Measurements from ENCODE around the gene RAPGEF4.

Gene RAPGEF4

DNA sequence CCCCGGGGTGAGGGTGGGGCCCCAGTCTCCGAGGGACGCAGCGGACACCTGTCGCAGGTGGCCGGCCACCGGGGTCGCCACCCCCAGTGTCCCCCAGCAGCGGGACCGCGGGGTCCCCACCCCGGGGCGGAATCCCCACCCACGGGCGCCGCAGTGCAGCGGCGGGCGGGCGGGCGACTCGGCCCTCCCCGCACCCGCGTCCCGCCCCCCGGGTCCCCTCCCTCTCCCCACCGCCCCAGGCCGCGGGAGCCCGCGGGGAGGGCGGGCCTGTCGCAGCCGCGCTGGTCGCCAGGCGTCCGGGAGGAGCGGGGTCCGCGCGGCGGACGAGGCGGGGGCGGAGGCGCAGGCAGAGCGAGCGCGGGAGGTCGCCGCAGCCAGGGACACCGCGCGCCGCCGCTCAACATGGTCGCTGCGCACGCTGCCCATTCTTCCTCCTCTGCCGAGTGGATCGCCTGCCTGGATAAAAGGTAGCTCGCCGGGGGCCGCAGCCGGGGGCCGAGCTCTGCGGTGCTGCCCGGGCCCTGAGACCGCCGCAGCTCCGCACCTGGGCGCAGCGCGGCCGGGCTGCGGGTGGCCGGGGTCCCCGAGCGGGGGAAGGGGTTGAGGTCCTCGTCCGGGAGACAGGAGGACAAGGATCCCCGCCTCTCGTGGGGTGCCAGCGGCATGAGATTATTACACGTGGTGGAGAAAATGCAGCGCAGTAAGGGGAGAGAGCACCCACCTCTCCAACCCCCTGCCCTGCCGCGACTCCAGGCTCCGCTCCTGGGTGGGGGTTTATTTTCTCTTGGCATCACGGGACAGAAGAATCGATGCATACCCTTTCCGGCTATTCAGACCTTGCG is at the start of gene RAPGEF4:
RAPGEF4 (plus strand) TSS at position 264 of the 842 bp plus-strand sequence; CDS start at position 403, 139 bp downstream.
- DNase-seq, result no peak

DNA sequence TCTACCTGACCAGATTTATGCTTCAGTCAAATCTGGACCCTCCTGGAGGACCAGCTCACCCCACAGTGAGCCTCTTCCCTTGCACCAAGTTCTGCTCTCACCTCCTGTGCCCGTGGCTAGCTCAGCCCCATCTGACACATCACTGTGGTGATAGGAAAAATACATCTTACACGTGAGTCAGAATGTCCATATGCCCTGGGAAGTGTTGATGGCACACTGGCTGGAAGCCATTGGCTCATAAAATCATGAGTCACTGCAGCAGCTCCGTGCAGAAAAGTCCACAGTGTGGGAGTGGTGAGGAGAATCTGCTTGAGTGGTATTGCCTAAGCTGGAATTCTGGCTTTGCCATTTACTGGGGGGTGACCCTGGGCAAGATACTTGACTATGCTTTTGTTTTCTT is 42.6 kb upstream of the RAPGEF4 start:
- peak; percentile 46 to 55 for DNase-seq

DNA sequence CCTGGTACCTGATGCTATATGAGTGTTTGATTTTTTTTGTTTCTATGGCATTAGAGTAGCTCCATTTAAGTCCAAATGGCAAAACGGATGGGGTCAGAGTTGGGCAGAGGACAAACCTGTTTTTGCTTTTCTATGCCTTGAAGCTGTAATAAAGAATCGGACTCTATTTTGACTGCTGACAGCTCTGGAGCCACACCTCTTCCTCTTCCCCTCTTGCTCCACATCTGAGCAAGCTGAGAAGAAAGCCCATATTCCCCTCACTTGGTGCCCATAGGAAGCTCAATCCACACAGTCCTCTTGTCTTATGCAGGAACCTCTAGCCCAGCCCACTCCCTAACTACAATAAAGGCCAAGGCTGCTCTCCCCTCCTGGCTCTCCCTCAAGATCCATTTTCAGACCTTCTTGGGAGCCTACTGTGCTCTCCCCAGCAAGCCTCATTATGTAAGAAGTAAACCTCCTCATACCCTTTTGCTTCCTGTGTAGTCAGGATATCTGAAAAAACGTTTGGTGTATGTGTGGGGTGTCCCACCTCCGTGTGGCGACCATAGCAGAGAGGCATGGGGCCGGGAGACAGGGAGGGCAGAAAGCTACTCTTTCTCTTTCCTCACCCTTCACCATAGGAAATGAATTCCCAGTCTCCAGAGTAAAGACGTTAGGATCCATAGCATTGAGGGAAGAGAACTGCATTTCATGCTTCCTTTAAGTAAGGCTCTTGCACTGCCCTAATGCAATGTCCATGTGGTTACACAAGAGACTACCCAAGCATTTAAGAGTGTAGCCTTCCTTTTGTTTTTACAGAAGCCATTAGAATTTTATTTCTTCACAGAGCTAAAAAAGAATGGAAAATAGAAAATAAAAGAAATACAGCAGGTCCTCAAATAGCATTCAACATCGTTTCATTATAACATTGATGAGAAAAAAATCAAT is 41.9 kb upstream of the RAPGEF4 start:
- peak; percentile 82 to 83 for DNase-seq

DNA sequence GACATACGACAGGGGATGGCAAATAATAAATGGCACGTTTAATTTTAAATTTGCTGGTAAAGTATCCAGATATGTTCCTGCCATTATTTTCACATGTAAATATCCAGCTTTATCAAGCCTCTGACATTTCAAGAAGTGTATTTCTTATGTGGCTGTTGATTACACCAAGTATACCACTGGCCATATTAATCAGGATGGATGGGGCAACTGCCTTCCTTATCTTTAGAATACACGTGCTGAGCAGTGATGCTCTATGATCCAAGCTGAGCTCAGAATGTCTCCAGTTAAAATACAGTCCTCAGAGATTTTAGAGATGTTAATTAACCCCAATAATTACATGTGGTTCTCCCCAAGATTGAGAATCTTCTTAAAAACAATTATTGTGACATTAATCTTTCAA is 38.3 kb upstream of the RAPGEF4 start:
- no peak for DNase-seq

DNA sequence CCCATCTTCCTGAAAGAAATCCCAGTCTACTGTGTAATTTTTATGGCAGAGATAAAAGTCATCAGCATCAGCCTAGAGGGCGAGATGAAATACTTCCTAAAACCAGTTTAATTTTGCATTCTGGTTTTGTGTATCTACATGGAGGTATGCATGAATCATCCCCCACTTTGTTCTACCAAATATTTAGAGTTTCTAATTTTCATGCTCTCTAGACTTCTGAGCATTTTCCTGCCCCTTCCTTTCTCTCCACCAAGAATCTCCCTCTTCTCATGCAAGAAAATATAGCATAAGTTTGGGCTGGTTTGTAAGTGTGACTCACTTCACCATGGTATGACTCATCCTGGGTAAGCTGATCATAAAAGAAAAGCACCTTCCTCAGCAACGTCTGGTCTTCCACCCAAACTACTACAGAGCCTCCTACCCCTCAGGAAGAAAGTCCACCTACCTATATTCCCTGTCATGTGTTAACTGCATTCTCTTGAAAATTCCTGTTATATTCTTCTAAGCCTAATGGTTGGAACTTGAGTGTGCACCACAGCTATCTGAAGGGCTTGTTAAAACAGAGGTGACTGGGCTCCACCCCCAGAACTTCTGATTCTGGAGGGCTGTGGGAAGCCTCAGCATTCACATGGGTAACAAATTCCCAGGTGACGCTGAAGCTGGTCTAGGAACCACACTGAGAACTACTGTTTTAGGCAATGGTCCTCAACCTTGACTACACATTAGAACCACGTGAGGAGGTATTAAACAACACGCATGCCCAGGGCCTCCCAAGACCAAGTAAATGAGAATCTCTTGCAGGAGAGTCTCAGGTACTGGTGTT is 37.4 kb upstream of the RAPGEF4 start:
- DNase-seq, result peak; percentile 82 to 83

DNA sequence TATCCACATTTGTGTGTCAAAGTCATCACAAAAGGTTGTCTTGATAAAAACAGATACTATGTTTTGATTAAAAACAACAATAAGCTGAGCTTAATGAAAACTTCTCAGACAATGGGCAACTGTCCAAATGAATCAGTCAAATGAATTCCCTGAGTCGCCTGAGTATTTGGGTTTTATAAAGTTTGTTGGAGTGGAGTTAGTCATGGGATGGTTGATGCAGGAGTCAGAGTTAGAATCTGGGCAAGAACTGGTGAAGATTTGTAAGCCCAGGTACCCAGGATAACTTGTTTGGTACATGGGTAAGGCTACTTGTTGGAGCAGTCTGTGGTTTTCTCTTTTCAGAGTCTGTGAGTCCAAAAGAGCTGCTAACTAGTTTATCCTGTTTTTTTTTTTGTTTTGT is 34.4 kb upstream of the RAPGEF4 start:
- no peak for DNase-seq

DNA sequence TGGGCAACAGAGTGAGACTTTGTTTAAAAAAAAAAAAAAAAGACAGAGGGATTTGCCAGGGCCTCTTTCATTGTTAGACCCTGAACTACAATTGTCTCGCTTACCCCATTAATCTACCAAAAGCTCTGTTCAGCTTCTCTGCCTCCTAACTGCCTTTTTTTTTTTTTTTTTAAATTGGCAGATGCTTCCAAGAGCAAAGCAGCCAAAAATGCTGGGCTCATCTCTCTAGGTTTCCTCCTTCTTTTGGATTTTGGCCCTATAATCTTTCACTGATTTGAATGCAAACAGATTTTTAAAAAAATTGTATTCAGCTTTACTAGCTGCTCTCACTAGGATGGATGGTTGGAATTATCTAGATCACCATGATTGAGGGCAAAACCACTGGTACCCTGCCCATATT is 33.2 kb upstream of the RAPGEF4 start:
- no peak for DNase-seq

DNA sequence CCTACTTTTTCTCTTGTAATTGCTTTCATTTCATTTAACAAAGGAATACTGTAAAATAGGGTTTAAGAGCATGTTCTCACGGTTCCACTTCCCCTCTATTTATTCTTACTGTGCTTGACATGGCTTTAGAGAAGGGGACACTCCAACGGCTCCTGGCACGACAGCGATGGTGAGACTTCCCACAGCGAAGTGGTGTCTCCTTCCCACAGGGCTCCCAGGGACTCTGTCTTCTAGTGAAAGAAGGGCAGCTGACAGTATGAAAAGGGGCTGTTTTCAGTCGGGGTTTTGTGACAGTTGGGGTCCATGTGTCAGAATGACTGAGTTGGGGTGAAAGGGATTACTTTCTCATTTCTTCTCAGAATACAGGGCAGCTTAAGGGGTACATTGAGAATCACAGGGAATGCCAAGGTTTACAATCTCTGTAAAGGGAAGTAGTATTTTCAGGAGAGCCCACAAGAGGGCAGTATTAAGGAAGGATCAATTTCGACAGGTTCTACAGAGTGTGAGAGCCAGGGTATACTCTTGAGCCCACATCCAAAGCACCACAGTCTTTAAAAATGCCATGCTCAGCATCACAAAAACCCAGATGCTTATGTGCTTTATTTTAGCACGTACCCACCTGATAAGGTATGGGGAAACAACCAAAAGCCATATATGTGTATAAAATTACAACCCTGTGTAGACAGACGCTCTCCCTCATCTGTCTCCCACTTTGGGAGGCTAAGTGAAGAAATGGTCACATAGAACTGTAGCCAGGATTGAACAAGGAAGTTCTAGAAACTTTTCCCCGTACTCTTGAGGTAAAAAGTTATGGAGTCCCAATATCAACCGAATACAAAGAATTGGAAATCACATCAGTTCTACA is 31.3 kb upstream of the RAPGEF4 start:
- peak; percentile 60 to 73 for DNase-seq

DNA sequence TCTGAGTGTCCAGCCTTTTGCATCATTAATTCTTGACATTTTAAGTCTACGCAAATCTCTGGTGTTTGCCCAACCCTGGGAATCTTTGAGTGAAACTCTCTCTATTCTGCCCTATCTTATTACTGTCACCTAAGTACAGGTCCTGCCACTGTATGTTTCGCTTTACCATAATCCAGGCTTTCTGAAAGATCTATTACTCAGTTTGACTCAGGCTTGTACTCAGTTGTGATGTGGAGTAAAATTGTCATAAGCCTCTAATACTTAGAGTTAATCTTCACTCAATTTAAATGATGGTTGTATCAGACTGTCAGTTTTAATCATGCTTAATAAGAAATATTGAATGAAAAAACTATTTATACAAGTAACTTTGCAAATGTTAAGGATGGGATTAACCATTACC is 30.3 kb upstream of the RAPGEF4 start:
- DNase-seq, result no peak

DNA sequence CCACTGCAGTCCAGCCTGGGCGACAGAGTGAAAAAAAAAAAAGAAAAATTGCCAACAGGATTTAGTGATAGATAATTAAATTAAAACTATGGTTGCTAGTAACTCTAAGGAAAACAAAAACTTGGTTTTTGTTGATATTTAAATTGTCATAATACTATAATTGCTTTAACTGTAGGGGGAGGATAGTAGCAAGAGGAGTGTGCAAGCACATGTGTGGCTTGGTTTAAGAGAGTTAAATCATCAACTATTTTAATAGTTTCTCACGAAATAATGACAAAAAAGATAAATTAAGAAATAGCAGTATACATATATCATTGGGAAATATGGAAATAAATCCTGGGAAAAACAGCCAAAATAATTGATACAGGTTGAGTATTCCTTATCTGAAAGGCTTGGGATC is 27.4 kb upstream of the RAPGEF4 start:
- DNase-seq, result no peak

DNA sequence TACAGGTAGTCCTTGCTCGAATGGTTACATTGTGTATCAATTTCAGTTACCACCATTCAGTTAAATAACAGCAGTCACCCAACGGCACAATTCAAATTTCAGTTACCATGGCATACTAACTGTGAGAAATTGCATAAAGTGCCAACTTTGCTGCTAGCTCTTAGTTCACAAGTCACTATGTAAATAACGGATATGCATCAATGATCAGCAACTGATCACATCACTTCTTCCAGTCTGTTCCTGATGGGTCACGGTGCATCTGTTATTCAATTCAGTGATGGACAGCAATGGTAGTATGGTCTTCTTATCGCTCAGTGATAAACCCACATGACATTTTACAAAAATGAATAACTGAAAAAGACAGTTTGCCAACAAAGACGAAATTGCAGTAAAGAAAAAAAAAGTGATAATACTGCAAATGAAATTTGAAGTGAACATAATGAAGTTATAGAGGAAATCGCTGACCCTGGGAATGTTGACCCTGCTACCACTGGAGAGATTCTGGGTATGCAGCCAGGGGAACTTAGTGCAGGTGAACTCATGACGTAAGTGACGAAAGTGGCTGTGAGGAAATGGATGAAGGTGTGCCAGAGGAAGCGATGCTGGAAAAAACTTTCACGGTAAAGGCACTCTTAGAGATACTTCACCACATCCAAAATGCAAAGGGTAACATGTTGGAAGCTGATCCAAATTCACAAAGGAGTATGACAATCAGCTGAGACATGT is 25.9 kb upstream of the RAPGEF4 start:
- no peak for DNase-seq

DNA sequence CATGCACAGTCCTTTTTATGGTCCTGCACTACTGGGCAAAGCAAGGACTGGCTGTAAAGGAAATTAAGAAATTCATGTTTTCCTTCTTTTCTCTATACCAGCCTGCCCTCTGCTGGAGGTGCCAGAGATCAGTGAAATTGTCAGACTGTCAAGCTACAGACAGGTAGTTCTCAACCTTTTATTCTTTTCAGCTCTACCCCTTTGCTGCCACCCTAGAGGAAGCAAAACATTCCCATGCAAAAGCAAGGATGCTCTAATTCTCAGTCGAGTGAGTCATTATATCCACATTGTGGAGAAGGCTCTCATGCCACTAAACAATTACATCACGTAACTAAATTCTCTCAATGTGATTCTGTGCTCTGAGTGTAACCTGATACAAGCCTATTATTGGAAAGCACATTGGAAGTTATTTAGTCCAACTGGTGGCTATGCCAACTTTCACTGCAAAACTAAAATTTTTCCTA is 25.0 kb upstream of the RAPGEF4 start:
- DNase-seq, result peak; percentile 57 to 86

DNA sequence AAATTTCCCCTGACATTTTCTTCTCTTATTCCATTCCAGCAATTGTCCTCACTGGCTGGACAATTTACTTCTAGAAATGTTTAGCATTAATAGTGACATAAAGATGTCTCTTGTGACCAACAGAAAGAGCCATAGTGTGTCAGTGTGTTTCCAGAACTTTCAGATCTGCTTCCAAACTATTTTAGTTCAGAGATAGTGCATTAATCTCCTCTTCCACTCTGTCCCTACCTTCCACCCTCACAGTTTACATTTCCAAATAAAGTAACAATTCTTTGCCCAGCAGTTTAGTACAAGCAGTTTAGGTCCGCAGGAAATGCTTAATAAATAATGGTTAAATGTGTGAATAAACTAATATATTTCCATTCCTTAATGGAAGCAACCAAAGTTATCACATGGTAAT is 24.5 kb upstream of the RAPGEF4 start:
- no peak for DNase-seq

DNA sequence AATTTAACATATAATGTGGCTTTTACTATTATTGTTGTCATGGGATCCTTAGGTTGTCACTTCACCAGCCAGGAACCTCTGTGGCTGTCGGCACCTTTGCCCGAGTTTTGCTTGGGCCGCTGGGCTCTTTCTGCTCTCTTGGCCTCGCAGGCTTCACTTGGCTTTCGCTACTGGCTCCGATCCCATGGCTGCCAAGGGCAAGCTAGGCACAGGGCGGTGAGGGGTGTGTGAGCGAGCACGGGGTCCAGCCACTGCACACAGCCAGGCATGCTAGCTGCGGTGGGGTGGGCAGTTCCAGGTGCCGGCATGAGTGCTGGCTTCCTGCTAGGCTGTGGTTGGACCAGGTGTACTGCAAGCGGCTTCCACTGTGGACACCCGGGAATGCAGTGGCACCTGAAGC is 23.4 kb upstream of the RAPGEF4 start:
- DNase-seq, result no peak

DNA sequence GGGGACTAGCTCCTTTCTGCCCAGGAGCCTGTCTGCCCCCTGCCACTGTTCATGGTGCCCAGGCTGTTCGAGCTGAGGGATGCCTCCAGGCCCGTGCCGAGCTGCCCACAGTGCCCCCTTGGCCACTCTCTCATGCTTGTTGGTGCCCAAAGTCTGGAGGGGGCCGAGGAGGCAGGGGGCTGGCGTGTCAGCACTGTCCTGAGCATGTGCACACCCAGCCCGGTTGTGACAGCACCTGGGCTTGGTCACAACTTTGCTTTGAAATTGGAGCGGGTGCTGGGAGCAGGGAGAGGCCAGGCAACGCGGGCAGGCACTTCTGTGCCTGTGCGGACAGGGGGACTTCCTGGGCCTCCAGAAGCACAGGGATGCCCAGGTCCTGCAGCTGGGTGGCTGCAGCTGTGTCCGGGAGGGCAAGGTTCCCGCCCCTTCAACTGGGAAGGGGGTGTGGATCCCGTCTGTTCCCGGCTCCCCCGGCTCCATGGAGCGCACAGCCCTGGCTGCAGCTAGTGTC is 22.2 kb upstream of the RAPGEF4 start:
- no peak for DNase-seq

DNA sequence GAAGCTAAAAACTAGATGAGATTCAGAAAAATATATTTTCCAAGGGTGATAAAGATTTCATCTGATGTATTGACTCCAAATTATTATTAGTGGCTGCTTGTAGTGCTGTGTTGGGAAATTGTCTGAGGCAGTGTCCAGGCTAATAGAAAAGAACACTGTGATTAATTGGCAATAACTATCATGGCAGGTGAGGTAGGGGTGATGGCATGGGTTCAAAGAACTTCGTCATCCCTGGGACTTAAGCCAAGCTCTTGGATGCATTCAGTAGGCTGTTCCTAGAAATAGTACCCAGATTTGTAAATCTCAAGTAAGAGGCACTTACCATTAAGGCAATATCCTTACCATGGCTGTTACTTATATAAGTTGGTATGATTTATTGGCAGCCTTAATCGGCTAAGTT is 13.2 kb upstream of the RAPGEF4 start:
- no peak for DNase-seq

DNA sequence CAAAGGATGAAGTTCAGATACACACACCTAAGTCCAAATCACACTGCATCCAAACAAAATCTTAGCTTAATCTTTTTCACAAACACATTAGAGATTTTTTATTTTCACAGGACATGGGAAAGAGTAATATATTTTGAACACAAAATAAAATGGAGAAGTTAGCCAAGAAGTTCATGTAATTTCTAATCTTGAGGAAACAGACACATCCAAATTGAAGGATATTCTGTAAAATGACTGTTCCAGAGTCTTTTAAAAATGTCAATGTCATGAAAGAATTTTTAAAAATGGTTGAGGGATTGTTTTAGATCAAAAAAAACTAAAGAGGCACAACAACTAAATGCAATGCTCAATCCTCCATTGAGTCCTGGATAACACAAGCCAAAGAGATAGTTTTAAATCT is 12.4 kb upstream of the RAPGEF4 start:
- DNase-seq, result no peak

DNA sequence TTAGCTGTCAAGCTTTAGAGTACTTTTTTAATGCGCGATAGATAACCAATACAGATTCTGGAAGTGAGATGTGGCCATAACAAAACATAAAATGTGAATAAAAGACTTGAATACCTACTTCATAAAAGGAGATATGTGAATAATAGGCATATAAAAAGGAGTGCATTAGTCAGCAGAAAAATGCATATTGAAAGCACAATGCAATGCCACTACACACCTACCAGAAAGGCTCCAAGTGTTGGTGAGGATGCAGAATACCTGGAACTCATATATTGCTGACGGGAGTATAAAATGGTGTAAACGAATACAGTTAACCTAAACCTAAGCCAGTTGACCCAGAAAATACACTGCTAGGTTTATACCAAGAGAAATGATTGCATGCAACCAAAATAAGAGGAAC is 10.9 kb upstream of the RAPGEF4 start:
- DNase-seq, result no peak

DNA sequence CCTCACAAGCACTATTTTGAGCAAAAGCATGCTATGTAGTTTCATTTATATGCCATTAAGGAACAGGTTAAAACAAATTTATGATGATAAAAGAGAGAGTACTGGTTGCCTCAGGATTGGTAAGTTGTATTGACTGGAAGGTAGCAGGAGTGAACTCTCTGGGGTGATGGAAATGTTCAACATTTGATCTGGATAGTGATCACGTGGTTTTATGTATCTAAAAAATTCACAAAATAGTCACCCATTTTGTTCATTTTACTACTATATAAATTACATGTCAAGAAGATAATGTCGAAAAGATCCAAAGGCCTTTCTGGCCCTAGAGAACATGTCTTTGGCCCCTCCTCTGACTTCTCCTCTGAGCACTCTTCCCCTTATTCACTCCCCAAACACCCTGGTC is 10.4 kb upstream of the RAPGEF4 start:
- no peak for DNase-seq

DNA sequence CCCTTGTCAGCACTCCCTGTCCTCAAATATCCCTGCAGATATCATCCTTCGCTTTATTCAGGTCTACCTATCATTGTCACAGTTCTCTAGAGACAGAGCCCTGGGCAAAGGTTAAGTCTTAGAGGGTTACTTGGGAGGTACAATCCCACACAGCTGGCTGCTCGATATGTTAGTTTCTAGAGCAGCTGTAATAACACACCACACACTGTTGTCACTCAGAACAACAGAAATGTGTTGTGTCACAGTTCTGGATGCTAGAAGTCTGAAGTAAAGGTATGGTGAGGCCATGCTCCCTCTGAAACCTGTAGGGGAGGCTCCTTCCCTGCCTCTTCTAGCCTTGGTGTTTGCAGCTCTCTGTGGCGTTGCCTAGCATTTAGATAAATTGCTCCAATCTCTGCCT is 9.9 kb upstream of the RAPGEF4 start:
- DNase-seq, result no peak

DNA sequence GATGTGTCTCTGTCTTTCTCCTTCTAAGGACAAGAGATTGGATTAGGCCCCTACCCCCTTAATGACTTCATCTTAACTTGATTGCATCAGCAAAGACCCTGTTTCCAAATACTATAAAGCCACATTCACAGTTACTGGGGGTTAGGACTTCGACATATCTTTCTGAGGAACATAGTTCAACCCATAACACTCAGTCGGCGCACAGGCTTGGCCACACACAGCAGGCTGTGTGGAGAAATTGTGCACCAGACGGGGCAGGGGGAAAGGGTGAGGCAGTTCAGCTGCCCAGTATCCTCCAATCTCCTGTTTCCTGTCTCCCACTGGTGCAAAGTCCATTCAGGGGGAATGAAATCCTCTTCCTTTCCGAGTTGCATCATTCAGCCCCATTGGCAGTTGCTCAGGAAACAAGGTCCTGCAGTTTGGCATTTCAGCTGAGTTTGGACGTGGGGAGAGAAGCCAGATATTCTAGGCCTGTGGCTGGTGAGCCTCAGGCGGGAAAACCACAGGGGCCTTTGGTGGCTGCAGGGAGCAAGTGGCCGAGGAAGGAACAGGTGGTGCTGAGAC is 9.4 kb upstream of the RAPGEF4 start:
- DNase-seq, result peak; percentile 38 to 39
